Body of pancreas (tissue), 4 donors: ENCODE measurements around the gene SPATA18.

ENCODE experiments used
- POLR2A ChIP-seq, 3 donors: fragments of 450-650 bp; IDR thresholded peaks; one replicate each; pipeline ENCODE4 v1.6.1; 2016; ENCODE audit warnings: antibody characterized with exemption in 3 of 3, mild to moderate bottlenecking in 2 of 3
- TF ChIP-seq, protein P1 (sequence below), 7 experiments: fragments of 450-650 bp in 4 of 7; fragments of 200-600 bp in 3 of 7; sonication (generic) in 3 of 7; IDR thresholded peaks; one replicate each; pipeline ENCODE4 v1.5.1; 2016 to 2019; ENCODE audit warnings: antibody characterized with exemption in 7 of 7

DNA sequence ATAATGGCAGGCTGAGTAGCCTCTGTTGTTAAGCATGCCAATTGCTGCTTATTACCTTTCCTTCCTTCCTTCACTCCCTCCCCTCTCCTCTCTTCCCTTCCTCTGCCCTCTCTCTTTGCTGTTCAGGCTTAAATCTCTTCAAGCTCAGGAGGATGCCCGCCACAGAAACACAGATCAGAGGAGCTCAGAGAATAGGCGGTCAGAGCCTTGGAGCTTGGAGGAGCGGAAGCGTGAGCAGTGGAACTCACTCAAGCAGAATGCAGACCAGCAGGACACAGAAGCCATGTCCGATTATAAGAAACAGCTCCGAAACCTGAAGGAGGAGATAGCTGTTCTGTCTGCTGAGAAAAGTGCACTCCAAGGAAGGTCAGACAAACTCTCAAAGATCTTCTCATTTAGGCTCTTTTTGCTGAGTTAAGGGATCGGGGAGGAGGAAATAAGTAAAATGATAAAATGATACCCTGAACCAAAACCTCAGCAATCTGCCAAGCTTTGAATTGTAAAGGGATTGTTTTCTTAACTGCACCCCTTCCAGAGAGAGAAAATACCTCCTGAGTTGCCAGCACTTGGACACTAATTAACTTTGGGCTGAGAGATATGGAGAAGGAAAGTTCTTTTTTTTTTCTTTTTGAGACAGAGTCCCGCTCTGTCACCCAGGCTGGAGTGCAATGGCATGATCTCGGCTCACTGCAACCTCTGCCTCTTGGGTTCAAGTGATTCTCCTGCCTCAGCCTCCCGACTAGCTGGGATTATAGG lies 20.9 kb downstream of the SPATA18 start:
- TF ChIP-seq, protein P1, sequence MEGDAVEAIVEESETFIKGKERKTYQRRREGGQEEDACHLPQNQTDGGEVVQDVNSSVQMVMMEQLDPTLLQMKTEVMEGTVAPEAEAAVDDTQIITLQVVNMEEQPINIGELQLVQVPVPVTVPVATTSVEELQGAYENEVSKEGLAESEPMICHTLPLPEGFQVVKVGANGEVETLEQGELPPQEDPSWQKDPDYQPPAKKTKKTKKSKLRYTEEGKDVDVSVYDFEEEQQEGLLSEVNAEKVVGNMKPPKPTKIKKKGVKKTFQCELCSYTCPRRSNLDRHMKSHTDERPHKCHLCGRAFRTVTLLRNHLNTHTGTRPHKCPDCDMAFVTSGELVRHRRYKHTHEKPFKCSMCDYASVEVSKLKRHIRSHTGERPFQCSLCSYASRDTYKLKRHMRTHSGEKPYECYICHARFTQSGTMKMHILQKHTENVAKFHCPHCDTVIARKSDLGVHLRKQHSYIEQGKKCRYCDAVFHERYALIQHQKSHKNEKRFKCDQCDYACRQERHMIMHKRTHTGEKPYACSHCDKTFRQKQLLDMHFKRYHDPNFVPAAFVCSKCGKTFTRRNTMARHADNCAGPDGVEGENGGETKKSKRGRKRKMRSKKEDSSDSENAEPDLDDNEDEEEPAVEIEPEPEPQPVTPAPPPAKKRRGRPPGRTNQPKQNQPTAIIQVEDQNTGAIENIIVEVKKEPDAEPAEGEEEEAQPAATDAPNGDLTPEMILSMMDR (IDR thresholded peaks at IDR 0.05): no peak
- no peak for TF ChIP-seq POLR2A (IDR thresholded peaks at IDR 0.05)
